GM19193 (cell line): ENCODE data around the gene FERMT3.

ENCODE experiments used
- POLR2A ChIP-seq: IDR thresholded peaks from 4 replicates; pipeline ENCODE4 v1.6.1; 2011; ENCODE audit not compliant: insufficient read depth, insufficient read length; ENCODE audit errors: extremely low read depth

The FERMT3 gene

GRCh38 chr11:64206457-64207255 lies at the start of gene FERMT3:
TSS of gene FERMT3 (plus strand) at chr11:64206721. CDS start at chr11:64207365, 644 bp downstream.
- peak; percentile 71 for TF ChIP-seq POLR2A

DNA sequence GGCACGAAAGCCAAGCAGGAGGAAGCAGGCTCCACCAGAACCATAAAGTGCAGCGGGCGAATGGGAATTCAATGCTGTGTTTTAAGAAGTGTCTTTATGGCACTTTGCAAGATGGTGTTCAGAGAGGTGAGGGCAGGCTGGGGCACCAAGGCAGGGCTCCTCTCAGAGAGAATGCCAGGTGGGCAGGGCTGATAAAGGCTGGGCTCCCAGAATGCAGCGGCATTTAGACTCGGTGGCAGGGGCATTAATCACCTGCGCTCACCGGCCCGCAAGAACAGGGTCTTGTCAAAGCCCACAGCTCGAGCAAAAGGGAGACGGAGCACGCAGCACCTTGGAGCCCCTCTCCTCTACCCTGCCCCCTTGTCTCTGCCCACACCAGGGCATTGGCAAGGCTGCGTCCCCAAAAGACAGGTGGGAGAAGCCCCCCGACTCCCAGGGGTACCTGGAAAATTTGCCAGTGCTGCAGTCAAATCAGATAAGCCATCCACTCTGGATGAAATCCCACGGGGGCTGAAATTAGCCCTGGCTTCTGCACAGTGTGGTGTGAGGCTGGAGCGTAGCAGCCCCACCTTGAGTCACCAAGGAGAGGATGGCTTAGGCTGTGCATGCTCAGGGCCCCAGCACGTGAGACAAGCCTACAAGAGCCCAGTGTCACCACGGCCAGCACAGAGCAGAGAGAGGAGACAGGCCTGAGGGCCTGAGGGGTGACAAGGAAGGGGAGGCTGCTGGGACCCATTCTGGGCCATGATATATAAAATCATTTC lies 48.7 kb upstream of the FERMT3 start:
- TF ChIP-seq POLR2A: no peak

GRCh38 chr11:64161037-64161436 lies 45.5 kb upstream of the FERMT3 start:
- TF ChIP-seq POLR2A: no peak

GRCh38 chr11:64163951-64164350 lies 42.6 kb upstream of the FERMT3 start:
- no peak for TF ChIP-seq POLR2A

DNA sequence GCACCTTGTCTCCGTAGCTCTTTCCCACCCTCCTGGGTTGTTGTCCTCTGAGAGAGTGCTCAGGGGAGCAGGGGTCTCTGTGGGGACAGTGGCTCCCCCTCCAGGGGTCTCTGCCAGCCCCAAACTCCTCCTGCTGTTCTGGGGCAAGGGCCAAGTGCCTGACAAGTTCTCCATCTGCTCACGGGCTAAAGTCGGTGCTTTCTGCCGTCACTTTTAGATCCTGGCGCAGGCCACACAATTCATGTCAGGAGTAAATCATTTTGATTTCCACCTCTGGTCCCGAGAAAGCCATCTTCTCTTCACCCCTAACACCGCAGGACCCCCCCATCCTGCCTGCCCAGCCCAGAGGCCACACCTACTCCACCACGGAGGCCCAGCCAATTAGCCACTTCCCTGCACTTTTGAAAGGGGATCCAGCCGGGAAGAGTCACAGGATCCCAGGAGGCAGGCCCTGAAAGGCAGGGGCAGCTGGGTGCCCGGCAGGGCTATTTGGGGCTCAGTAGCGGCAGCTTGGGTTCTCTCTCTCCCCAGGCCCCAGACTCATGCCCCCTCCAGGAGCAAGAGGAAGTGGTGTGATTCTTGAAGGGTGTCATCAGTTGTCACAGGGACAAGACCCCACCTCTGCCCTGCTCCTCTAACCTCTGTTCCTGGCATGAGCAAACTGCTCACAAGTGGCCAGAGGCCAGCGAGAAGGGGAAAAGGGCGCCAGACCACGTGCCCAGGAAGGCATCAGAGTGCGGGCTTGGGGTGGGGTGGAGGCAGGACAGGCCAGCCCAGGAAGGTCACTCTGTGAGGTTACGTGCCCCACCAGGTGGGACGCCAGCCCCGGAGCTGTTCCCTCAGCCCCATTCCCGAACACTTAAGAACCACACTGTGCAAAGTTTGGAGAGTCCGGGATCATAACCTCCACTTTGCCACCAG lies 41.9 kb upstream of the FERMT3 start:
- TF ChIP-seq POLR2A: no peak

DNA sequence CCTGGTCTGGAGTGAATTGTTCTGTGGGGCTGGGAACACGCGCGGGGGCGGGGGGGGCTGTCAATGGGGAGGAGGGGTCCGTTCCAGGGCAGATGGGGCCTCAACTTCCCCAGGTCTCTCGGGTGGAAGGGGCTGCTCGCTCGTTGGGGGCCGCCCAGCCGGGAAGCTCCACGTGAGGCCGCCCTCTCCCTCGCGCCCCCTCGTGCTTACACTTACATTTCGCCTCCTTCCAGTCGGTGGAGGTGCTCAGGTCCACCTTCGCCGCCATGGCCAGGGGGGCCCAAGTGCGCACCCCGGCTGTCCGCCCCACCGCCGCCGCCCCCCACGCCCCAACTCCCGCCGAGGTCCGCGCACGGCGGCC lies 41.1 kb upstream of the FERMT3 start:
- TF ChIP-seq POLR2A: no peak

DNA sequence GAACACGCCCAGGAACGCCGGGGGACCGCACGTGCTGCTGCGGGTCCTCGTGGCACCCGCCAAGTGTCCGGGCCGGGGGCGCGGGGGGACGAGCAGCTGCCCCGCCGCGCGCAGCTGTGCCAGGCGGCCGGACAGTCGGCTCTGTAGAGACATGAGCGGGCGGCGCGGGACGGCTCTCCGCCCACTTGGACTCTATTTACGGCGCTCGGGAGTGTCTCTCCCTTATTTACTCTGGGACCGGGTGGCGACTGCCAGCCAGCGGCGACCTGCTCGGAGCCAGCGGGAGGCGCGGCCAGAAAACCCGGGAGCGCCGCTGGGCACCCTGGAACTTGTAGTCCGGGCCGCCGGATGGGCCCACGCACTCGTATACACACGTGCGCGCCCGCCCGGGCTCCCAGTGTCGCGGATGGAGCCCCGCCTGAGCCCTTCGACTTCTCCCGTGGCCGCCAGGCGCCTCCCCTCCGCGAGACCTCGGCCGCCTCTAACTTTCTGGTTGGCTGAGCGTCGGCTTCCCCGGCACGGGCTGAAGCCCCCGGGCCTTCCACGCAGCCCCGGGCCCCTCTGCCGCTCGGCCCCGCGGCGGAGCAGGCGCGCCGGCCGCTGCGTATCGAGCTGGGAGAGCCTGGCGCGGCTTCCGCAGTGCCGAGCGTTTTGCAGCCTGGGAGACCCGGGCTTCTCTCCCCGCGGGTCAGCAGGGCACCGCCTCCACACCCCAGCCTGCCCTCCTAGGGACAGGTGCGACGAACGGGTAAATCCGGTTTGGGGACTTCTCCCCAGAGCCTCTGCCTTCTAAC lies 40.5 kb upstream of the FERMT3 start, which contains the start of gene MACROD1:
TSS of gene MACROD1 (minus strand) at position 272 of the 794 bp plus-strand sequence. CDS start at position 153, 119 bp downstream.
- peak; percentile 52 for TF ChIP-seq POLR2A

DNA sequence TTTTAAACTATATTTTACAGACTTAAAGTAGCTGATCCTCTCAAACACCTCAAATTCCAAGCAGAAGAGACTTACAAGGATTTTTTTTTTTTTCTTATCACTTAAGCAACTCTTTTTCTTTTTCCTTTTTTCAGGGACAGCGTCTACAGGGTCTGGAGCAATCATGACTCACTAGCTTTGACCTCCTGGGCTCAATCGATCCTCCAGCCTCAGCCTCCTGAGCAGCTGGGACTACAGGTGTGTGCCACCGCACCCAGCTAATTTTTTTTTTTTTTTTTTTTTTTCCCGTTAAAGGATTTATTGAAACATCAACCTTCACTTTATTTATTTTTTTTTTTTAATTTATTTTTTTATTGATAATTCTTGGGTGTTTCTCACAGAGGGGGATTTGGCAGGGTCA lies 36.1 kb upstream of the FERMT3 start:
- no peak for TF ChIP-seq POLR2A

DNA sequence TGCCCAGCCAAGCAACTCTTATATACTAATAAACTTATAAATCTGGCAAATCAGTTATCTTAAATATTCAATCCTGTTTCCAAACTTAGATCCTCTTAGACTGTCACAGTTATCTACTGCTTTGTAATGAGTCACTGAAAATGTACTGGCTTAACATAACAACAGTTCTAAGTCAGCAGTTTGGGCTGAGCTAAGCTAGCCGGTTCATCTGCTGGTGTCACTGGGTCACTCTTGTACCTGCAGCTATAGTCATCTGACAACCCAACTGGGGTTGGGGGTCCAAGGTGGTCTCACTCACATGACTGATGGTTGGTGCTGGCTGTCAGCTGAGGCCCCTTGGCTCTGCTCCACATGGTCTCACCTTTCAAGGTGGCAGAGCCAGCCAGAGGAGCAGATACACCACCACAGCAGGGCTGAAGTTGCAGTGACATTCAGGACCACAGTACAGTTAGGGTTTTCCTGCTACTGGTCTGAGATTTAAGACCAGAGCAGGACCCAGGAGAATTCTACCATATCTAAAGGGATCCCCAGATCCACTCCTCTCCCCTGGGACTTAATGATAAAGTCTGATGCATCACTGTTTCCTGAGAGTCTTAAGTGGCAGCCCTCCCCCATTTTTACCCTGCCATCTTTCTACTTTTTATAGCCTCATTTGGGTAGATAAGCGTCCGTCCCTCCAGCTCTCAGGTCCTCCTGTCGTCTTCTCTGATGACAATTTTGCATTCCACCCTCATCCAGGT lies 32.7 kb upstream of the FERMT3 start:
- TF ChIP-seq POLR2A: no peak

- TF ChIP-seq POLR2A: no peak
Observed at GRCh38 chr11:64176751-64177150, 29.8 kb upstream of the FERMT3 start.

GRCh38 chr11:64178203-64178602 lies 28.3 kb upstream of the FERMT3 start:
- TF ChIP-seq POLR2A: no peak

GRCh38 chr11:64178951-64179639 lies 27.4 kb upstream of the FERMT3 start:
- no peak for TF ChIP-seq POLR2A

- no peak for TF ChIP-seq POLR2A
Observed at GRCh38 chr11:64180891-64181290, 25.6 kb upstream of the FERMT3 start.
